ENCODE results near the gene IRF7.

GRCh38 chr11:592918-593317 is 22.8 kb downstream of the IRF7 start:
- TF ChIP-seq POLR2A (IDR thresholded peaks at IDR 0.05; ENCODE audit: low read depth) (no peak), CTCF (IDR thresholded peaks at IDR 0.05) (no peak), POLR2AphosphoS5 (IDR thresholded peaks at IDR 0.05) (no peak), EP300 (IDR thresholded peaks at IDR 0.05) (no peak)

All from esophagus muscularis mucosa (tissue), 4 donors.